Measurements from ENCODE around the gene CLC.
"Not testable (repeated sequence)": the region's sequence is repeated elsewhere in the genome, so short reads cannot be mapped to it uniquely, and the experiment has no call there.

CLC gene

DNA sequence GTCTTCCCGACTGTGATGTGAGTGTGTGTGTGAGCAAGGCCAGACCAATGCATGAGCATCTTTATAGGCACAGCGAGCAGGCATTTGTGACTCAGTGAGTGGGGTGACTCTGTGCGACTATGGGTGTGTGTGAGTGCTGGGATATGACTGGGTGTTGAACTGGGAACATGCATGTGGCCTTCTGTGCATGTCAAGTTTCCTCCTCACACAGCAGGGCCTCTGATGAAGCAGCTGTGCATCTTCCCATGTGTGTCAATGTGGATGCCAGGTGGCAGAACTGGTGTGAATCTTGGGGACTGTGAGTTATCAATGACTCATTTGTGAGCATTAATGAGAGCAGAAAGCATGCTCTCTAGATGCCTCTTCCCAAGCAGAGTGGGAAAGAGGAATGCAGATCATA is 45.7 kb downstream of the CLC start:
- H3K79me2 ChIP-seq (ENCODE audit: insufficient read depth, low read length), result no peaks in the 10 kb centered on the region
- no peak overlapping the region for H3K4me2 ChIP-seq (ENCODE audit: low read depth, low read length, poor library complexity, severe bottlenecking)
- no peaks in the 10 kb centered on the region for H3K9me2 ChIP-seq (replicated peaks; ENCODE audit: low read depth, low read length)
- TF ChIP-seq EZH2phosphoT487 (IDR thresholded peaks at IDR 0.05; ENCODE audit: borderline replicate concordance), result no peak
- TF ChIP-seq, protein P1, sequence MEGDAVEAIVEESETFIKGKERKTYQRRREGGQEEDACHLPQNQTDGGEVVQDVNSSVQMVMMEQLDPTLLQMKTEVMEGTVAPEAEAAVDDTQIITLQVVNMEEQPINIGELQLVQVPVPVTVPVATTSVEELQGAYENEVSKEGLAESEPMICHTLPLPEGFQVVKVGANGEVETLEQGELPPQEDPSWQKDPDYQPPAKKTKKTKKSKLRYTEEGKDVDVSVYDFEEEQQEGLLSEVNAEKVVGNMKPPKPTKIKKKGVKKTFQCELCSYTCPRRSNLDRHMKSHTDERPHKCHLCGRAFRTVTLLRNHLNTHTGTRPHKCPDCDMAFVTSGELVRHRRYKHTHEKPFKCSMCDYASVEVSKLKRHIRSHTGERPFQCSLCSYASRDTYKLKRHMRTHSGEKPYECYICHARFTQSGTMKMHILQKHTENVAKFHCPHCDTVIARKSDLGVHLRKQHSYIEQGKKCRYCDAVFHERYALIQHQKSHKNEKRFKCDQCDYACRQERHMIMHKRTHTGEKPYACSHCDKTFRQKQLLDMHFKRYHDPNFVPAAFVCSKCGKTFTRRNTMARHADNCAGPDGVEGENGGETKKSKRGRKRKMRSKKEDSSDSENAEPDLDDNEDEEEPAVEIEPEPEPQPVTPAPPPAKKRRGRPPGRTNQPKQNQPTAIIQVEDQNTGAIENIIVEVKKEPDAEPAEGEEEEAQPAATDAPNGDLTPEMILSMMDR (conservative IDR thresholded peaks at IDR 0.05; ENCODE audit: low read length), result no peak
- H3K4me3 ChIP-seq (ENCODE audit: low read length, poor library complexity, severe bottlenecking), result no peak overlapping the region
- no peaks in the 10 kb centered on the region for H3F3A ChIP-seq (ENCODE audit: low read depth)
- no peaks in the 10 kb centered on the region for H3K27me3 ChIP-seq (ENCODE audit: insufficient read depth, low read length, poor library complexity, severe bottlenecking)
- H3K36me3 ChIP-seq (ENCODE audit: insufficient read depth, low read length), result no peaks in the 10 kb centered on the region
- no peak overlapping the region for H2AFZ ChIP-seq (ENCODE audit: low read length)
- no peaks in the 10 kb centered on the region for H3K9me3 ChIP-seq (ENCODE audit: insufficient read depth, low read depth, low read length)
- H3K9ac ChIP-seq (ENCODE audit: low read depth, low read length, poor library complexity, severe bottlenecking), result no peak overlapping the region
- H4K20me1 ChIP-seq (ENCODE audit: insufficient read depth, low read length, poor library complexity, severe bottlenecking), result no peaks in the 10 kb centered on the region
- no peaks in the 10 kb centered on the region for H3K4me1 ChIP-seq (ENCODE audit: insufficient read depth, low read length, poor library complexity, severe bottlenecking)

DNA sequence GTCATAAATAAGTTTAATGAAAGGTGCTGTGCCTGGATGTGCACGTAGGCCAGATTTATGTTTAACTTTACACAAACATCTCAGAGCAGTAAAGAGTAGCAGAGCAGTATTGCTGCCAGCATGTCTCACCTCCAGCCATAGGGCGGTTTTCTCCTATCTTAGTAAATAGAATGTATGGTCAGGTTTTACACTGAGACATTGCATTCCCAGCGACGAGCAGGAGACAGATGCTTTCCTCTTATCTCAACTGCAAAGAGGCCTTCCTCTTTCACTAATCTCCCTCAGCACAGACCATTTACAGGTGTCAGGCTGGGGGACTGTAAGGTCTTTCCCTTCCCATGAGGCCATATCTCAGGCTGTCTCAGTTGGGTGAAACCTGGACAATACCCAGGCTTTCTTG is 49.2 kb downstream of the CLC start:
- not testable (repeated sequence) for H3K9me2 ChIP-seq (replicated peaks; ENCODE audit: low read depth, low read length); H3K36me3 ChIP-seq (ENCODE audit: insufficient read depth, low read length); H3K4me1 ChIP-seq (ENCODE audit: insufficient read depth, low read length, poor library complexity, severe bottlenecking); H3K4me3 ChIP-seq (ENCODE audit: low read length, poor library complexity, severe bottlenecking); H3K9ac ChIP-seq (ENCODE audit: low read depth, low read length, poor library complexity, severe bottlenecking); H3K4me2 ChIP-seq (ENCODE audit: low read depth, low read length, poor library complexity, severe bottlenecking); H3F3A ChIP-seq (ENCODE audit: low read depth); H3K79me2 ChIP-seq (ENCODE audit: insufficient read depth, low read length); H2AFZ ChIP-seq (ENCODE audit: low read length); H3K27me3 ChIP-seq (ENCODE audit: insufficient read depth, low read length, poor library complexity, severe bottlenecking); H3K9me3 ChIP-seq (ENCODE audit: insufficient read depth, low read depth, low read length); H4K20me1 ChIP-seq (ENCODE audit: insufficient read depth, low read length, poor library complexity, severe bottlenecking)

DNA sequence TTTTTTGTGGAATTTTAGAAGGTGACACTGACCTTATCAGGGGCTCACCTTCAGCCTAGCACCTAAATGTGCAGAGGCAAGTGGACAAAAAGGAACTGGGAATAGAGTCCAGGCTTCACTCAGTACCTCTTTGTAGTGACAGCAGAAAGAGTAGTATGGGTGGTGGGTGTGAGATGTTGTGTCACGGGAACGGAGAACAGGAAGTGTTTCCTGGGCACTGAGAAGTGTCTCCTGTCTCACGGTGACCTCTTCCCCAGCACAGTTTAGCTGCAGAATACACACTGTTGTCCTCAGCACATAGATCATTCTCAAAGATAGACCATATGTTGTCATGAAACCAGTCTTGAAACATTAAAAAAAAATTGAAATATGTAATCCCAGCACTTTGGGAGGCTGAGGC is 51.1 kb downstream of the CLC start:
- H3K9me3 ChIP-seq (ENCODE audit: insufficient read depth, low read depth, low read length), result no peaks in the 10 kb centered on the region
- H3F3A ChIP-seq (ENCODE audit: low read depth), result no peaks in the 10 kb centered on the region
- H3K4me2 ChIP-seq (ENCODE audit: low read depth, low read length, poor library complexity, severe bottlenecking), result no peak overlapping the region
- no peaks in the 10 kb centered on the region for H3K27me3 ChIP-seq (ENCODE audit: insufficient read depth, low read length, poor library complexity, severe bottlenecking)
- H3K9ac ChIP-seq (ENCODE audit: low read depth, low read length, poor library complexity, severe bottlenecking), result no peak overlapping the region
- H3K9me2 ChIP-seq (replicated peaks; ENCODE audit: low read depth, low read length), result no peaks in the 10 kb centered on the region
- H3K36me3 ChIP-seq (ENCODE audit: insufficient read depth, low read length), result no peaks in the 10 kb centered on the region
- TF ChIP-seq, protein P1 (conservative IDR thresholded peaks at IDR 0.05; ENCODE audit: low read length), result no peak
- TF ChIP-seq EZH2phosphoT487 (IDR thresholded peaks at IDR 0.05; ENCODE audit: borderline replicate concordance), result no peak
- no peaks in the 10 kb centered on the region for H4K20me1 ChIP-seq (ENCODE audit: insufficient read depth, low read length, poor library complexity, severe bottlenecking)
- no peak overlapping the region for H3K4me3 ChIP-seq (ENCODE audit: low read length, poor library complexity, severe bottlenecking)
- H3K79me2 ChIP-seq (ENCODE audit: insufficient read depth, low read length), result no peaks in the 10 kb centered on the region
- no peaks in the 10 kb centered on the region for H3K4me1 ChIP-seq (ENCODE audit: insufficient read depth, low read length, poor library complexity, severe bottlenecking)
- no peak overlapping the region for H2AFZ ChIP-seq (ENCODE audit: low read length)

DNA sequence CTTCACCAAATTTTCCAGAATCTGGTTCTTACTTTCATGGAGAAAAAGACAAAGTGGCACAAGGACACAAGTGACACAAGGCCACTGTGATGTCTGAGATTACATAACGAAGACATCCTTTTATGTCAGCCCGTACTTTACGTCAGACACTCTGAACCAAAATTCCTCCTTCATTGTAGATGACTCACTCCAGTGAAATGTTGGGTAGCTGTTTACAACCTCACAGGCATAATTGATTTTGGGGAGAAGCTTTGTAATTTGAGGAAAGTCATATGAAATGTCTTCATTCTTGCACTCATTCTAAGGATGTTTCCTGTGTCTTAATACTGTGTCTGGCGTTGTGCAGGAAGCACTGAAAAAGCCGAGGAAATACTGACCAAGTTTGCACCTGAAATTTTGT is 53.6 kb downstream of the CLC start:
- H3K4me1 ChIP-seq (ENCODE audit: insufficient read depth, low read length, poor library complexity, severe bottlenecking), result no peaks in the 10 kb centered on the region
- H3K4me3 ChIP-seq (ENCODE audit: low read length, poor library complexity, severe bottlenecking), result no peak overlapping the region
- H4K20me1 ChIP-seq (ENCODE audit: insufficient read depth, low read length, poor library complexity, severe bottlenecking), result no peaks in the 10 kb centered on the region
- no peak overlapping the region for H3K9ac ChIP-seq (ENCODE audit: low read depth, low read length, poor library complexity, severe bottlenecking)
- TF ChIP-seq, protein P1 (conservative IDR thresholded peaks at IDR 0.05; ENCODE audit: low read length), result no peak
- no peak for TF ChIP-seq EZH2phosphoT487 (IDR thresholded peaks at IDR 0.05; ENCODE audit: borderline replicate concordance)
- H3K27me3 ChIP-seq (ENCODE audit: insufficient read depth, low read length, poor library complexity, severe bottlenecking), result no peaks in the 10 kb centered on the region
- H3K4me2 ChIP-seq (ENCODE audit: low read depth, low read length, poor library complexity, severe bottlenecking), result no peak overlapping the region
- H3K79me2 ChIP-seq (ENCODE audit: insufficient read depth, low read length), result no peaks in the 10 kb centered on the region
- no peaks in the 10 kb centered on the region for H3K9me3 ChIP-seq (ENCODE audit: insufficient read depth, low read depth, low read length)
- no peaks in the 10 kb centered on the region for H3K9me2 ChIP-seq (replicated peaks; ENCODE audit: low read depth, low read length)
- H3K36me3 ChIP-seq (ENCODE audit: insufficient read depth, low read length), result no peaks in the 10 kb centered on the region
- no peaks in the 10 kb centered on the region for H3F3A ChIP-seq (ENCODE audit: low read depth)
- no peak overlapping the region for H2AFZ ChIP-seq (ENCODE audit: low read length)

Data from Loucy (cell line).